Memory B cell (primary cell): ENCODE data around the gene NSMCE1.

Experiments used
- ATAC-seq: fragments of 150-1000 bp; cut with Tn5 transposase; 2 replicates; pipeline ENCODE4 v1.10.0; 2021; ENCODE audit warnings: low read depth, mild to moderate bottlenecking, moderate library complexity
- DNase-seq, 2 donors: peaks; one replicate each; pipeline ENCODE4 v3.0.0; 2022; ENCODE audit warnings: low spot score in 2 of 2
- H3K27ac Mint-ChIP-seq: one replicate; pipeline ENCODE4 v1.8.0; 2022; ENCODE audit warnings: mild to moderate bottlenecking, moderate library complexity, mixed read lengths
- H3K27me3 Mint-ChIP-seq: one replicate; pipeline ENCODE4 v1.8.0; 2022; ENCODE audit warnings: mixed read lengths
- H3K36me3 Mint-ChIP-seq: one replicate; pipeline ENCODE4 v1.8.0; 2022; ENCODE audit warnings: mild to moderate bottlenecking, mixed read lengths
- H3K4me1 Mint-ChIP-seq: one replicate; pipeline ENCODE4 v1.8.0; 2022; ENCODE audit warnings: mixed read lengths
- H3K4me3 Mint-ChIP-seq: one replicate; pipeline ENCODE4 v1.8.0; 2022; ENCODE audit warnings: mild to moderate bottlenecking, moderate library complexity, mixed read lengths
- H3K9me3 Mint-ChIP-seq: one replicate; pipeline ENCODE4 v1.8.0; 2022; ENCODE audit warnings: mixed read lengths

The NSMCE1 gene

GRCh38 chr16:27239026-27239425, 29.5 kb downstream of the NSMCE1 start:
- Mint-ChIP-seq H3K9me3 (no peaks in the 10 kb centered on the region), H3K36me3 (peaks cover 1% of the 10 kb centered on the region), H3K27ac (no peak overlapping the region), H3K27me3 (no peaks in the 10 kb centered on the region), H3K4me3 (no peak overlapping the region), H3K4me1 (peaks cover 37% of the 10 kb centered on the region)
- DNase-seq (no peak), ATAC-seq (no peak)

DNA sequence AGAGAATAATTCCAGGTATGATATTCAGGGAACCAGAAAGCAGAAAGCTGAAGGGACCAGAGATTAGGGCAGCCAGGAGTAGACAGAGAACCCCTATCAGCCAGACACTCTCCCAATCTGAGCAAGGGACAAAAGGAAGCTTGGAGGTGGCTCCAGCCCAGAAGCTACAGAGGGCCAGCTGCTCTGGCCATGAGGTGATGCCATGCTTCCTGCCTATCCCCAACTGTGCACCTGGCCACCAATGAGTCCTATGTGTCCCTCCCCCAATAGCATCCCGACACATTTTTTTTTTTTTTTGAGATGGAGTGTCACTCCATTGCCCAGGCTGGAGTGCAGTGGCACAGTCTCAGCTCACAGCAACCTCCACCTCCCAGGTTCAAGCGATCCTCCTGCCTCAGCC, 30.0 kb downstream of the NSMCE1 start:
- ATAC-seq (no peak), DNase-seq (no peak)
- Mint-ChIP-seq H3K4me3 (peak overlapping the region; percentile 79), H3K36me3 (peaks cover 1% of the 10 kb centered on the region), H3K4me1 (peaks cover 33% of the 10 kb centered on the region), H3K27ac (peak overlapping the region; percentile 54), H3K27me3 (no peaks in the 10 kb centered on the region), H3K9me3 (no peaks in the 10 kb centered on the region)

- H3K4me1 Mint-ChIP-seq = peaks cover 30% of the 10 kb centered on the region
- peak overlapping the region; percentile 54 for H3K27ac Mint-ChIP-seq
- peak overlapping the region; percentile 79 for H3K4me3 Mint-ChIP-seq
- no peak for DNase-seq
- H3K27me3 Mint-ChIP-seq = no peaks in the 10 kb centered on the region
- peak; percentile 17 for ATAC-seq
- H3K9me3 Mint-ChIP-seq = no peaks in the 10 kb centered on the region
- H3K36me3 Mint-ChIP-seq = peaks cover 1% of the 10 kb centered on the region
Measured at GRCh38 chr16:27238016-27238587, 30.5 kb downstream of the NSMCE1 start.

DNA sequence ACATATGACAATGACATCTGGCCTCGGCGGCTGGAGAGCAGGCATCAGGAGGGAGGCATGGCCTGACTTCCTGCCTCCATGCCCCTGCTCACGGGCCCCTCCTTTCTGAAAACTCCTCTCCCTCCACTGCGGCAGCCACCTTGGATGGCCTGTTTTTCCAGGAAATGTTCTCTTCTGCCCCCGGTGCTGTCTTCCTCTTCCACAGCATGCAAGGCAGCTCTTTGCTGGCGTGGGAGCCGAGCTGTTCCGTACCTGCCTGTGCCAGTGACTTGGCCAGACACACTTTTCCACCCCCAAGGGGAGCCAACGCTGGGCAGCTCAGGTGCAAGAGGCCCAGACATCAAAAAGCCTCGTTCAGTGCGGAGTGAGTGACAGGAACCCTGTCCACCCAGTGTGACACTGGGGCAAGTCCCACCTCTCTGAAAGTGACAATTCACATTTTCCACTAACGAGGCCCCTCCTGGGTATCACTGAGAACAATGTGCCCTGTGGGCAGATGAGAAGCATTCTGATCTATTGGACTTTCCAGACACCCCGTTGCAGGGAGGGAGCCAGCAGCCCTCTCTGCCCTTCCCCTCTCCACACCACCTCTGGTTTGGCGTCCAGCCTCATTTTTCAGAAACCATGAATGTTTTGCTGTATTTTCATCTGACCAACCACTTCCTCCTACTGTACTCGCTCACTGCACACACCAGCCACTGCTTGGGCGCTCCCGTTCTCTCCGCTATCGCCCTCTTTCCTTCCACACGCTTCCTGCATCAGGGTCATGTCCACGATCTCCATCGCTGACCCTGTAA, 31.2 kb downstream of the NSMCE1 start:
- H3K36me3 Mint-ChIP-seq = peaks cover 2% of the 10 kb centered on the region
- DNase-seq = peak; percentile 23 to 32

DNA sequence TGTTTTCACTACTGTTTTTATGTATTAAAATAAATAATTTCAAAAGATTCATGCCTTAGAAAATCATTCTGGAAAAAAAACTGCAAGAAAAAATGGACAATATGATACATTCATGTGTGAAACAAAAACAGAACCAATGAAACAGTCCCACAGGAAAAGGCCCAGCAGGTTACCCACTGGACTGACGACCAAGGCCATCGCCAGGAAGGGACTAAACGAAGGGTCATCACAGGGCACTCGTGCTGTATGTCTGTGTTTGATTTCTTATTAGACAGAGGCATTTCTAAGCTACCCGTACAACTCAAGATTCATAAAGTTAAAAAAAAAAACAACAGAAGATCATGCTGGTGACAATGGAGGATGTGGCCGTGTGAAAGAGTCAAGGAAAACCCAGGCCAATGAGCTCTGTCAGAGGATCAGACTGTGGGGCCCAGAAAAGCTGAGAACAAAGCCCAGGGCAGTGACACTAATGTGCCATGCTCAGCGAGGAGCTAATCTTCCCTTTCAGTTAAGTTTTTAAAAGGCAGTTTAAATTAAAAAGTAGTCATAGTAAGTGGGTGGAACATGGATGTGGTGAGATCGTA, 31.8 kb downstream of the NSMCE1 start:
- DNase-seq (no peak), ATAC-seq (no peak)
- Mint-ChIP-seq H3K27ac (peak overlapping the region; percentile 54), H3K27me3 (no peaks in the 10 kb centered on the region), H3K4me1 (peaks cover 36% of the 10 kb centered on the region), H3K4me3 (peak overlapping the region; percentile 79), H3K9me3 (no peaks in the 10 kb centered on the region), H3K36me3 (peaks cover 3% of the 10 kb centered on the region)

More for the DNA sequence above, 31.2 kb downstream of the NSMCE1 start:
- Mint-ChIP-seq H3K27me3 (no peaks in the 10 kb centered on the region), H3K27ac (peak overlapping the region; percentile 54), H3K9me3 (no peaks in the 10 kb centered on the region), H3K4me1 (peaks cover 30% of the 10 kb centered on the region), H3K4me3 (peak overlapping the region; percentile 79)
- peak; percentile 78 for ATAC-seq

DNA sequence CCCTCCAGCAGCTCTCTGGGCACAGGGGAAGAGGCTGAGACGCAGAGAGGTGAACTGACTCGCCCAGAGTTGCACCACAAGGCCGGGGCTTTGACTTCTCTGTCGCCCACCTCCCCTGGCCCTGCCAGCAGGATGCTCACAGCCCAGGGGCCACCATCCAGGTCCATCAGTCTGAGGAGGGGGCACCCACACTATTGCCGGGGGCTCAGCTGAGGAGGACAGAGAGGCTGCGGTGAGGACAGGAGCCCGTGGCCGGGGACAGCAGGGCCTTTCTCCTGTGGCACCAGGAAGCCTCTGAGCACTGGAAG, 32.7 kb downstream of the NSMCE1 start:
- Mint-ChIP-seq H3K36me3 (peaks cover 3% of the 10 kb centered on the region), H3K27me3 (no peaks in the 10 kb centered on the region), H3K9me3 (no peaks in the 10 kb centered on the region), H3K4me1 (peaks cover 36% of the 10 kb centered on the region), H3K27ac (no peak overlapping the region), H3K4me3 (no peak overlapping the region)
- ATAC-seq (no peak), DNase-seq (no peak)

DNA sequence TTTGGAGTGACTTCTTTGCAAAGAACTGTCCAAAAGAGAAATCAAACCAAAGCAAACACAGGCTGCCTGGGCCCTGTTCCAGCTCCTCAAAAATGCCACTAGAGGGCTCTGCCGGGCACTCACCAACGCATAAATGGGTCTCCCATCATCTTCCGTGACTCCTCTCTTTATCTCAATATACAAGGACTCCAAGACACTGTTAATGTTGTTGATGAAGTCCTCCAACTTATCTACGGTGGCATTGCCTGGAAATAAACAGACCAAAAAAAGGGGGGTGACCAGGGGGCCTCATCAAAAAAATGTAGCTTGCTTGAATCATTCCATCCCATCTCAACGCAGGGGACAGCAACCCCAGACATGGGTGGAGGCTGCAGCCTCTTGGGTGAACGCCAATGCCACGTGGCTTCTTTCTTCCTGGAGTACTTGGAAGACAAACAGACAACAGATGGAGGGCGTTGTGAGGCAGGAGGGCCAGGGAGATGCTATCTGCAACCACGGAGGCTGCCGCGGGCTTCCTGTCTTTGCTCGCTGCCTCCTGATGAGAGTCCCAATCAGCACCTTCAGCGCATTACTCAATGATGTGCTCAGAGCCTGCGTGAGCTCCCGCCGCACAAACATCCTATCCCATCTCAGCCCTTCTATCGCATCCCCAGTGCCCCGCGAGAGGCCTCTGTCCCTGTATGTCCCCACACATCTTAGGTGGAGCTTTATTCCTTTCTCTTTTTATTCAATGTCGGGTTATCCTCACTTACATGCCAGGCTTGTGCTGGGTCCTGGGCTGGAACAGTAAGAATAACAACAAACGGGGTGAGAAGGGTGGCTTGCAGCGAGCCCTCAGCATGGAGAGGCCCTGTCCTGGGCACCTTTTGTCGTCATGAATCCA, 33.3 kb downstream of the NSMCE1 start:
- peak; percentile 25 to 33 for DNase-seq
- peak; percentile 57 for ATAC-seq
- no peaks in the 10 kb centered on the region for H3K27me3 Mint-ChIP-seq
- H3K36me3 Mint-ChIP-seq = peaks cover 3% of the 10 kb centered on the region
- H3K9me3 Mint-ChIP-seq = no peaks in the 10 kb centered on the region
- peaks cover 36% of the 10 kb centered on the region for H3K4me1 Mint-ChIP-seq
- peak overlapping the region; percentile 42 for H3K4me3 Mint-ChIP-seq
- peak overlapping the region; percentile 62 for H3K27ac Mint-ChIP-seq

DNA sequence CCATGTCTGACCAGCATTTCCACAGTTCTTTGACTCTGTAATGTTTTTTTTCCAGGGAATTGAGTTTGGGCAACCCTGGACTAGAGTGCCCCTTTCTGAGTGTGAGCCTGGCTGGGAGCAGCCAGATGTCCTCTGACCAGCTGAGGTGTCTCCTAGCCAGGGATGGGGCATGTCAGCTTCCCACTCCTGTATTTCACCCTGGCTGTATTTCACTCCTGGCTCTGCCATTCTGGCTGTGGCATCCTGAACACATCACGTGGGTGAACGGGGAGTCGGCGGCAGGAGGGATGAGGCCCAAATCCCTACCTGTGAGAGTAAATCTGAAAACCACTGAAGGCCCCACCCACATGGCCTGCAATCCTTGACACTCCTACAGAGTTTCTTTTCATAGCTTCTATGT, 34.0 kb downstream of the NSMCE1 start:
- Mint-ChIP-seq H3K27me3 (no peaks in the 10 kb centered on the region), H3K36me3 (peaks cover 3% of the 10 kb centered on the region), H3K27ac (peak overlapping the region; percentile 62), H3K9me3 (no peaks in the 10 kb centered on the region), H3K4me3 (no peak overlapping the region), H3K4me1 (peaks cover 36% of the 10 kb centered on the region)
- ATAC-seq (no peak), DNase-seq (no peak)

GRCh38 chr16:27234171-27234570, 34.4 kb downstream of the NSMCE1 start:
- DNase-seq (no peak), ATAC-seq (no peak)
- Mint-ChIP-seq H3K36me3 (peaks cover 3% of the 10 kb centered on the region), H3K9me3 (no peaks in the 10 kb centered on the region), H3K27me3 (no peaks in the 10 kb centered on the region), H3K4me3 (no peak overlapping the region), H3K27ac (no peak overlapping the region), H3K4me1 (peaks cover 36% of the 10 kb centered on the region)

GRCh38 chr16:27233731-27234130, 34.8 kb downstream of the NSMCE1 start:
- ATAC-seq (no peak), DNase-seq (no peak)
- H3K4me1 Mint-ChIP-seq = peaks cover 36% of the 10 kb centered on the region
- no peak overlapping the region for H3K4me3 Mint-ChIP-seq
- no peaks in the 10 kb centered on the region for H3K27me3 Mint-ChIP-seq
- no peak overlapping the region for H3K27ac Mint-ChIP-seq
- no peaks in the 10 kb centered on the region for H3K9me3 Mint-ChIP-seq
- peaks cover 3% of the 10 kb centered on the region for H3K36me3 Mint-ChIP-seq

DNA sequence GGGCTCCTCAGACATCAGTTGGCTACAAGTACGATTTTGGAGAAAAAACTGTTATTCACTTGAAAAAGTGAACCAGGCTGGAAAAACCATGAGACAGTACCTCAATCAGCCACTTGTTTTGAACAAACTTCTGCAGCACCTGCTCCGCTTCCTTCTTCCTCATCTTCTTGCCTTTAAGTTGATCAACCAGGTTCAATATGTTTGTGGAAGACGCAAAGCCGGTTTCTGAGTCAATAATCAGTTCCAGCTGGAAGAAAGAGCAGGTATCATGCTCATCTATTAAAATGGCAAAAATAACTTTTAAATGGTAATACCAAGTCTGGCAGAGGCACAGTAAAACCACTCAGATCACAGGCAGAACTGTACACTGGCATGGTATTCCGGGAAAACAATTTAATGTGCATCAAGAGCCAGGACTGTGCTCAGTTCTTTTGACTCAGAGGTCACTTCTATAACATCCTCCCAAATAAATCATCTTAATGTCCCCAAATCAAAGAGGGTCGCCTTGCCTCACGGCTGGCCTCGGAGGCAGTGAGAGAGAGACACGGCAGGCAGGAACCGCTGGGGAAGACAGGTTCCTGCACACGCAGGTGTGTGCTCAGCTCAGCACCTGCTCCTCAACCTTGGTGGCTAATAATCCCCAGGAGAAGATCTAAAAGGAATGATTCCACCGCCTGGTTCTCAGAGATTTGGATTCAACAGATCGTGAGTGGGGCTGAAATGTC, 35.5 kb downstream of the NSMCE1 start:
- Mint-ChIP-seq H3K4me3 (no peak overlapping the region), H3K4me1 (peaks cover 29% of the 10 kb centered on the region), H3K27ac (no peak overlapping the region), H3K9me3 (no peaks in the 10 kb centered on the region), H3K27me3 (no peaks in the 10 kb centered on the region), H3K36me3 (peaks cover 3% of the 10 kb centered on the region)
- DNase-seq (no peak), ATAC-seq (no peak)

GRCh38 chr16:27232061-27232900, 36.3 kb downstream of the NSMCE1 start:
- H3K9me3 Mint-ChIP-seq = no peaks in the 10 kb centered on the region
- no peaks in the 10 kb centered on the region for H3K27me3 Mint-ChIP-seq
- peaks cover 3% of the 10 kb centered on the region for H3K36me3 Mint-ChIP-seq
- DNase-seq (peak in 1 of 2 donors; percentile 19), ATAC-seq (peak; percentile 41)
- peaks cover 22% of the 10 kb centered on the region for H3K4me1 Mint-ChIP-seq
- peak overlapping the region; percentile 47 for H3K27ac Mint-ChIP-seq
- H3K4me3 Mint-ChIP-seq = peak overlapping the region; percentile 7

DNA sequence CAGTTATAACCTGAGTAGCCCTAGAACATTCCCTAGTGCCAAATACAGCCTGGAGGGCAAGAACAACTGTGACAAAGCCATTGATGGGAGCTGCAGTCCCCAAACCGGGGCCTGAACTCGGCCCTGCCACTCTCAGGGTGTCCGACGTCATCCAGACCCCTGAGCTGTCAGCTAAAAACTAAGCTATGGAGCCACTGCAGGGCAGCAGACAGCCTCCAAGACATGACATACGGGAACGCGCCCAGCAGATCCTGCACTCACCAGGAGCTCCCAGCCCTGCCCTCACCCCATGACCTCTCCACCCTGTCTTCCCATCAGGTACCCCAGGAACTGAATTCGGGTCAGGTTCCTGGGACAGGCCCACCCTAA, 36.9 kb downstream of the NSMCE1 start:
- Mint-ChIP-seq H3K36me3 (peaks cover 3% of the 10 kb centered on the region), H3K27ac (no peak overlapping the region), H3K9me3 (no peaks in the 10 kb centered on the region), H3K4me1 (peaks cover 16% of the 10 kb centered on the region), H3K4me3 (peak overlapping the region; percentile 7), H3K27me3 (no peaks in the 10 kb centered on the region)
- no peak for ATAC-seq
- DNase-seq = no peak
